Keratinocyte (primary cell): ENCODE data around the gene DEPP1.

Source experiments
- CTCF ChIP-seq, 3 experiments: IDR thresholded peaks in 1 of 3; conservative IDR thresholded peaks in 1 of 3; optimal IDR thresholded peaks in 1 of 3; 2 replicates in 2 of 3; 3 replicates in 1 of 3; pipeline versions ENCODE3 to v1.5.1; 2011; ENCODE audit warnings: low read length in 3 of 3, mild to moderate bottlenecking in 3 of 3, moderate library complexity in 2 of 3, control low read depth in 1 of 3, inconsistent platforms in 1 of 3; ENCODE audit not compliant: insufficient read depth in 2 of 3; ENCODE audit errors: extremely low read depth in 1 of 3
- EZH2 ChIP-seq: IDR thresholded peaks from one replicate; pipeline ENCODE4 v1.6.1; 2012; ENCODE audit warnings: inconsistent platforms, mild to moderate bottlenecking, low read length, moderate library complexity

GRCh38 chr10:44956226-44956625, 22.4 kb downstream of the DEPP1 start:
- TF ChIP-seq CTCF (optimal IDR thresholded peaks at IDR 0.05 in 1 of 3, IDR thresholded peaks at IDR 0.05 in 1 of 3, conservative IDR thresholded peaks at IDR 0.05 in 1 of 3; ENCODE audit: extremely low read depth in 1 of 3, insufficient read depth in 2 of 3, low read length in 3 of 3) (no peak), EZH2 (no peak)
